HEK293 (cell line): Measurements from ENCODE around the gene NOL4L.

Source experiments
- CTCF ChIP-seq: fragments of 450-650 bp; formaldehyde crosslinking; IDR thresholded peaks from 2 replicates; pipeline ENCODE4 v1.5.1; 2016; ENCODE audit warnings: missing biosample characterization, missing genetic modification characterization
- GFI1B ChIP-seq: fragments of 450-650 bp; formaldehyde crosslinking; IDR thresholded peaks from 2 replicates; pipeline ENCODE4 v1.5.1; 2016; ENCODE audit warnings: missing biosample characterization, missing genetic modification characterization
- KLF9 ChIP-seq: fragments of 450-650 bp; formaldehyde crosslinking; IDR thresholded peaks from 2 replicates; pipeline ENCODE4 v1.5.1; 2016; ENCODE audit warnings: missing biosample characterization, missing genetic modification characterization, low read depth
- PATZ1 ChIP-seq: fragments of 450-650 bp; formaldehyde crosslinking; IDR thresholded peaks from 2 replicates; pipeline ENCODE4 v1.5.1; 2016; ENCODE audit warnings: missing biosample characterization, missing genetic modification characterization
- ZNF214 ChIP-seq: fragments of 450-650 bp; formaldehyde crosslinking; IDR thresholded peaks from 2 replicates; pipeline ENCODE4 v1.5.1; 2017; ENCODE audit warnings: missing biosample characterization, mild to moderate bottlenecking, missing genetic modification characterization, borderline replicate concordance
- ZNF23 ChIP-seq: fragments of 450-650 bp; formaldehyde crosslinking; IDR thresholded peaks from 2 replicates; pipeline ENCODE4 v1.5.1; 2016; ENCODE audit warnings: missing biosample characterization, missing genetic modification characterization, borderline replicate concordance
- ZNF280D ChIP-seq: fragments of 450-650 bp; formaldehyde crosslinking; IDR thresholded peaks from 2 replicates; pipeline ENCODE4 v1.5.1; 2016; ENCODE audit warnings: missing biosample characterization, missing genetic modification characterization
- ZNF561 ChIP-seq: fragments of 450-650 bp; IDR thresholded peaks from 2 replicates; pipeline ENCODE4 v1.5.1; 2018; ENCODE audit warnings: missing biosample characterization, missing genetic modification characterization, borderline replicate concordance
- ZNF692 ChIP-seq: fragments of 450-650 bp; formaldehyde crosslinking; IDR thresholded peaks from 2 replicates; pipeline ENCODE4 v1.5.1; 2016; ENCODE audit warnings: missing biosample characterization, missing genetic modification characterization

GRCh38 chr20:32607324-32607723, 22.2 kb upstream of the NOL4L start:
- TF ChIP-seq GFI1B (tag by site-specific recombination), result no peak
- no peak for TF ChIP-seq CTCF
- no peak for TF ChIP-seq PATZ1
- TF ChIP-seq ZNF692, result no peak
- TF ChIP-seq ZNF214 (tag by site-specific recombination), result no peak
- TF ChIP-seq ZNF561 (tag by site-specific recombination), result no peak
- no peak for TF ChIP-seq ZNF280D (tag by site-specific recombination)
- TF ChIP-seq ZNF23 (tag by site-specific recombination), result no peak
- no peak for TF ChIP-seq KLF9 (tag by site-specific recombination)
